ENCODE data around the gene NATD1. TPM values are rescaled to one million over a fixed set of nuclear protein-coding genes. Genes with fewer than 3 reads are reported as not detected.

Gene NATD1
- total RNA-seq, 1 donor from 2014 or later = 1.7 TPM

GRCh38 chr17:21271454-21272183 is 18.4 kb upstream of the NATD1 start:
- TF ChIP-seq CTCF (IDR thresholded peaks at IDR 0.05) = no peak
- CTCF ChIA-PET = no interaction called here
- no peak for DNase-seq
- ATAC-seq (ENCODE audit: low read depth) = no peak
- no peaks in the 10 kb centered on the region for H3K36me3 Mint-ChIP-seq (ENCODE audit: low read depth)
- POLR2A ChIA-PET = no interaction called here
- H3K27me3 Mint-ChIP-seq = no peaks in the 10 kb centered on the region
- intact Hi-C loops (cut with micrococcal nuclease) = no loop called here
- H3K4me3 Mint-ChIP-seq = no peak overlapping the region
- H3K9me3 Mint-ChIP-seq = no peaks in the 10 kb centered on the region
- H3K4me1 Mint-ChIP-seq = peaks cover 33% of the 10 kb centered on the region
- H3K27ac Mint-ChIP-seq = no peak overlapping the region

- Mint-ChIP-seq H3K9me3 (no peaks in the 10 kb centered on the region), H3K27me3 (no peaks in the 10 kb centered on the region), H3K4me1 (peaks cover 24% of the 10 kb centered on the region), H3K4me3 (no peak overlapping the region), H3K36me3 (ENCODE audit: low read depth) (no peaks in the 10 kb centered on the region), H3K27ac (no peak overlapping the region)
- CTCF ChIA-PET = interaction anchor here (0.6 kb wide), 1 partner anchor 58 kb away, joined by 3 read pairs; no protein-coding TSS in a partner anchor
- TF ChIP-seq CTCF (IDR thresholded peaks at IDR 0.05) = no peak
- intact Hi-C loops (cut with micrococcal nuclease) = no loop called here
- no peak for ATAC-seq (ENCODE audit: low read depth)
- POLR2A ChIA-PET = interaction anchor here (0.6 kb wide), 1 partner anchor 110 kb away, joined by 5 read pairs; no protein-coding TSS in a partner anchor
- DNase-seq = no peak
Observed at GRCh38 chr17:21269394-21269793, 16.2 kb upstream of the NATD1 start.

GRCh38 chr17:21268596-21269188 is 15.5 kb upstream of the NATD1 start:
- Mint-ChIP-seq H3K27me3 (no peaks in the 10 kb centered on the region), H3K4me3 (no peak overlapping the region)

GRCh38 chr17:21263376-21263775 is 10.2 kb upstream of the NATD1 start:
- H3K4me1 Mint-ChIP-seq = peaks cover 12% of the 10 kb centered on the region
- no peaks in the 10 kb centered on the region for H3K36me3 Mint-ChIP-seq (ENCODE audit: low read depth)
- H3K27me3 Mint-ChIP-seq = no peaks in the 10 kb centered on the region
- no peak overlapping the region for H3K27ac Mint-ChIP-seq
- no peak for DNase-seq
- no peak overlapping the region for H3K4me3 Mint-ChIP-seq
- ChIA-PET CTCF (no interaction called here), POLR2A (interaction anchor here (1.0 kb wide), 1 partner anchor 12 kb away, joined by 3 read pairs; no protein-coding TSS in a partner anchor)
- no peaks in the 10 kb centered on the region for H3K9me3 Mint-ChIP-seq
- intact Hi-C loops (cut with micrococcal nuclease) = no loop called here
- no peak for ATAC-seq (ENCODE audit: low read depth)
- TF ChIP-seq CTCF (IDR thresholded peaks at IDR 0.05) = no peak

More at GRCh38 chr17:21268596-21269188, 15.5 kb upstream of the NATD1 start:
- Mint-ChIP-seq H3K9me3 (no peaks in the 10 kb centered on the region), H3K36me3 (ENCODE audit: low read depth) (no peaks in the 10 kb centered on the region), H3K4me1 (peaks cover 24% of the 10 kb centered on the region), H3K27ac (peak overlapping the region; percentile 73)
- ChIA-PET CTCF (no interaction called here), POLR2A (no interaction called here)
- TF ChIP-seq CTCF (IDR thresholded peaks at IDR 0.05) = no peak
- intact Hi-C loops (cut with micrococcal nuclease) = no loop called here
- DNase-seq (no peak), ATAC-seq (ENCODE audit: low read depth) (no peak)

GRCh38 chr17:21262259-21262993 is 9.2 kb upstream of the NATD1 start:
- no peak for TF ChIP-seq CTCF (IDR thresholded peaks at IDR 0.05)
- DNase-seq (no peak), ATAC-seq (ENCODE audit: low read depth) (no peak)
- Mint-ChIP-seq H3K9me3 (no peaks in the 10 kb centered on the region), H3K36me3 (ENCODE audit: low read depth) (no peaks in the 10 kb centered on the region), H3K4me3 (no peak overlapping the region), H3K27ac (no peak overlapping the region), H3K27me3 (no peaks in the 10 kb centered on the region), H3K4me1 (peaks cover 3% of the 10 kb centered on the region)
- intact Hi-C loops (cut with micrococcal nuclease) = no loop called here
- POLR2A ChIA-PET = no interaction called here
- CTCF ChIA-PET = no interaction called here
